GM18861 (cell line): Measurements from ENCODE around the gene CLASP1.
A peak's percentile ranks its signal among the peaks of the same experiment; 100 is the strongest.
"Not testable (repeated sequence)": the region's sequence is repeated elsewhere in the genome, so short reads cannot be mapped to it uniquely, and the experiment has no call there.

Source experiments
- ATAC-seq: cut with Tn5 transposase; IDR thresholded peaks from one replicate; pipeline ENCODE4 v1.9.1; 2021; ENCODE audit not compliant: unreplicated experiment

The CLASP1 gene

DNA sequence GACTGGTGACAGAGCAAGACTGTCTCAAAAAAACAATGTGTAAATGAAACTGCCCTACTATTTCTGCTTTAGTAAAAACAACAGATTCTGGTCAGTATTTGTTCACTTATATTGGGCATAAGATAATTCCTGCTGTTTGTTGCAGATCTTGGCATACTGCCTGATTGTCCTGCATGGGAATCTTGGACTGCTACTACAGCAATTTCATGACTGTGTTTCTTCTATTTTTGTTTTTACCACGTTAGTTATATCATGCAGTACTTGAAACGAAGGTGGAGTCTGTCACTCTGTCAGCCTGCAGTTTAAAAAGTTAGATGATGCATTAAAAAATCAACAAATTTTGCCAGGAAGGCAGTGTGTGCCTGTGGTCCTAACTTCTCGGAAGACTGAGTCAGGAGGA lies 14.2 kb upstream of the CLASP1 start:
- ATAC-seq: no peak

DNA sequence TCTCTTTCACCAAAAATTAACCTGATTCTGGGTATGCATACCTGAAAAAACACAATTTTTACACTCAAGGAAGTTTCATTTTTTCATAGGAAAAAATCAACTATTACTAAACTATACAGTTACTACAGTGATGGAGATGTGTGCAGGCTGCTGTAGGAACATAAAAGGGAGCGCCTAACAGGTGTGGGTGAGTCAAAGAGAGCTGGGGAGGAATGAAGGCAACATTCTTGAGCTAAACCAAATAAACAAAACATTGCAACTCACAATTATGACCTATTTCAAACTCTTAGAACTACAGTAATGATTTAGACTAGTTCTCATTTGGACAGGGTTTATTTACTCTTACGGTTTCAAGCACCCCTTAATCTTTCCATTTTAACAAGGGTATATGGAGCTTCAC lies 13.4 kb upstream of the CLASP1 start:
- ATAC-seq: no peak

DNA sequence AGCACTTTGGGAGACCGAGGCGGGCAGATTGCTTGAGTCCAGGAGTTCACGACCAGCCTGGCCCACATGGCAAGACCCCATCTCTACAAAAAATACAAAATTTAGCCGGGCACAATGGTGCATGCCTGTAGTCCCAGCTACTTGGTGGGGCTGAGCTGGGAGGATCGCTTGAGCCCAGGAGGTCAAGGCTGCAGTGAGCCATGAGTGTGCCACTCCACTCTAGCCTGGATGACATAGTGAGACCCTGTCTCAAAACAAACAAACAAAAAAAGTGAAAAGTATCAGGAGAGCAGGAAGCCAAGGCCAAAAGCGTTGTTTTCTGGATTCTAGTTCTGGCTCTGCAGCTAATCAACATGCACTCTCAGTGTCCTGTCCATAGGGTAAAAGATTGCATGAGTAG lies 10.7 kb upstream of the CLASP1 start:
- ATAC-seq: no peak

DNA sequence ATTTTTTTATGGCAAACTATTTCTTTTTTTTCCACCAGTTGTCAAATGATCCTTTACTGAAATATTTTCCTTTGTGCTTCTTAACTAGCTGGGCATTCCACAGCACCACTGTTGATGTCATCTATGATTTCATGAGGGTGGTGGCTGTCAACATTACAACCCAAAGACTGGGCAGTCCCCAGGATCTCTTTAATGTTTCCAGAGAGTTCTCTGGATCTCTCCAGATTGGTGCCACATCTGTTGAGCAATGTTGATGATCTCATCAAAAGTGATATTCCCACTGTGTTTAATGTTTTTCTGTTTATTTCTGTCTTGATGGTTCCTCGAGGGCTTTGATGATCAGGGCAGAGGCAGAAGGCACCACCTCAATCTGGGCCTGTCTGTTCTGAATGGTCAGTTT lies 9.1 kb upstream of the CLASP1 start:
- ATAC-seq: not testable (repeated sequence)

DNA sequence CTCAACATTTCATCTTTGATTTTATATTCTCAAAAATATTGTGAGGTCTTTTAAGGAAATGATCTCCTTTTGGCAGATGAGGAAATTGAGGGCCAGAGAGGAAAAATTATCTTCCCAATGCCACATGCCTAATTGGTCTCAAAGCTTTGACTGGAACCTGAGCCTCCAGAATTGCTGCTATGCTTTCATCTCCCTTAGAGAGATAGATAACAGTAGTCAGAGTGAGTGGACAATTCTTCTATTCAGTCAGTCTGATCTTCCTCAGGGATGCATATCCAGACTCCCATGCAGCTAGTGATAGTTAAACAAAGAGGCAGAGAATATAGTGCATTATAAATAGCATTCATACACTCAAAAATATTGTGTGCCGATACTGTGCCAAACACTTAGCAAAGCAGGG lies 3.8 kb upstream of the CLASP1 start:
- no peak for ATAC-seq

DNA sequence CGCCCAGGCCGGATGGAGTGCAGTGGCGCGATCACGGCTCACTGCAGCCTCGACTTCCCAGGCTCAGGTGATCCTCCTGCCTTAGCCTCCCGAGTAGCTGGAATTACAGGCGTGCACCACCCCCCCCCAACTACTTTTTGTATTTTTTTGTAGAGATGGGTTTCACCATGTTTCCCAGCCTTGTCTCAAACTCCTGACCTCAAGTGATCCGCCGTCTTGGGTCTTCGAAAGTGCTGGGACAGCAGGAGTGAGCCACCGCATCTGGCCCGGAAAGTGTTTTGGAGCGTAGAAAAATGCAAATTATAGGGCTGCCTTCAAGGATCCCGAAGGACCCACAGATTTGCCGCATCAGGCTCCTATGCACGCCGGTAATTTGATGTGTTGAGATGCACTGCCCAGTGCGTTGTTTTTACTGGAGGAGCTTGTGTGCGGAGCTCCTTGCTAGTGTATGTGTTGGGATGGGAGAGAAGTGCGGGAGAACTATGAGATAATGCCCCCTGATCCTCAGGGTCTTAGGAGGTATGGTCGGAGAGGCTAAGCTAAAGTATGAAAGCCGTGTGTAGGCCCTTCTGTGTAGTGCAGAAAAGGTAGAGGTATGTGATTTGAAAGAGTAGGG lies 1.2 kb upstream of the CLASP1 start:
- ATAC-seq: no peak

DNA sequence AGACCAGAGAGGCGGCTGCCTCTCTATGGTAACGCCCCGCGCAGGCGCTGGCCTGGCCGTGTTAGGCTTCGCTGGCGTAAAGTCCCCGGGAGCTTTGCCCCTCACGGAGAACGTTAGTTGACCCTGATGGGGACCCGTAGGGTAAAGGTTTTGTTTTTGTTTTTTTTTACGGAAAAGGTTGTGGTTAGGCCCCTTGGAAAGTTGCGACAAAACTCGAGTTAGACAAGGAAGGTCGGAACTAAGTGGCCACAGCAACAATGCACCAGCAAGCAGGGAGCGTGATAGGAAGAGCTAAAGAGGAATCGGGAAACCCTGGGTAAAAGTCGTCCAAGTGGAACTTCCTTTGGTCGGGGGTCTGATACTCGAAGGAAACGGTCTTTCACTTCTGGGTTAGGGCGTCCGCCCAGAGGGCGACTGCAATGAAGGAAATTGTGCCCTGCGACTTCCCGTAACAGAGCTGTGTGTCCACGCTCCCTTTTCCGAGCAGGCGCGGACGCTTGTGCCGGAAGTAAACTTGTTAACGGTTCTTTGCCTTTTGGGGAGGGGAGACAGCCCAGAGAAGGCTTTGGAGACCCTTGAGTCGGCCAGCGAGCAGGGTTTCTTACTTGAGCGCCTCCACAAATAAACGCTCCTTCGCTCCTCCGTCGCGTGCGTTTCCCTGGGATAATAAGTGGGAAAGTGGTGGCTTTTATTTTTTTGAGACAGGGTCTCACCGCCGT lies 493 bp upstream of the CLASP1 start:
- ATAC-seq: peak; percentile 88

DNA sequence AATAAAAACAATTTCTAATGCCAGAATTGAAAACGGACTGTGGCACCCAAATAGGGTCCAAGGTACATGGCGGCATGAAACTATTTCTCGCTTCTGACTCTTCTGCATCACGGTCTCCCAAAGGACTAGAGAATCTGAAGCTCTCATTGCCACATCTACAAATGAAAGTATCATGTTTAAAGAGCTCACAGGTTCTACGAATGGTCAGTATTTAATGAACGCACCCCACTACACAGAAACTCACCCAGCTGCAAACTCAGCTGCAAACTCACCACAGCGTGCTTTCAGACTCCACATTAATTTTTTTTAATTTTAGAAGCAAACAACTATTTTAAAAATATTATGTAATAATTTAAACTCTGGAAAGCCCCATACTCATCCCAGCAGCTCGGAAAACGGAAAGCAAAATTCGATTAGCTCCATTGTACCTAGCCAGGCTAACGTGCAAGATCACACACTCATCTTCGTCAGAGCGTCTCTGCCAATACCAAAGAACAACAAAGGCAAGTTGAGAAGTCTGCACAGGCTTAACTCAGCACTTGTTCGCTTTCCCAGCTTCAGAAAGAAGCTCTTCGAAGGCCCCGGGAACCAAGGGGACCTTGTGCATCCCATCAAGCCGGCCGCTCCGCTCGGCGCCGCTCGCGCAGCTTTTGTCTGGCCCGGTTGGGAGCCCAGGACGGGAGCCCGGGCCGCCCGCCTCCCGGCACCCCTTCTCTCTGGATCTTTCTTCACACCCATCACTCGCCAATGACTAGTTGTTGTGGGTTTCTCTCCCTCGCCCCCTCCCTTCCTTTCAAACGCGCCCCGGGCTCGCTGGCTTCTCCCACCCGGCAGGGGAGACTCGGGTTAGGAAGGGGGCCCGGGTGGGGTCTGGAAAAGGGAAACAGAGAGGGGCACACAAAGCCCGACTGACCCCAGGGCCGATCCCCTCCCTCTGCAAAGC lies 785 bp downstream of the CLASP1 start:
- peak; percentile 19 for ATAC-seq

DNA sequence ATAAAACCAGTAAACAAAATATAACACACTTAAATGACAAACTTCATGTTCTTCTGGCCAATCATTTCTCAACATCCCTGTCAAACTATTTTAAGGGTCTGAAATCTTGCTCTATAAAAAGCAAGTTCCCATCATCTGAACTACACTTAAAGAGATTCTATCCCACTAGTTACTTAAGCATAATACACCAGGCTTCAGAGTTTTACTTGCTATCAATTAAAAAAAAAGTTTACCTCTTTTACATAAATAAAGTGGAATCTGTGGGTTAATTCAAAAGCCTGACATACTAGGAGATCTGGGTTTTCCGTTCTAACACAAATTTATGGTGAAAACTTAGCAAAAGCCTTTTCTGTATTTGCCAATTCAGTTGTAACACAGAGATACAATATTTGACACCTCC lies 1.9 kb downstream of the CLASP1 start:
- no peak for ATAC-seq

- no peak for ATAC-seq
Observed at GRCh38 chr2:121644715-121645114, 4.5 kb downstream of the CLASP1 start.

DNA sequence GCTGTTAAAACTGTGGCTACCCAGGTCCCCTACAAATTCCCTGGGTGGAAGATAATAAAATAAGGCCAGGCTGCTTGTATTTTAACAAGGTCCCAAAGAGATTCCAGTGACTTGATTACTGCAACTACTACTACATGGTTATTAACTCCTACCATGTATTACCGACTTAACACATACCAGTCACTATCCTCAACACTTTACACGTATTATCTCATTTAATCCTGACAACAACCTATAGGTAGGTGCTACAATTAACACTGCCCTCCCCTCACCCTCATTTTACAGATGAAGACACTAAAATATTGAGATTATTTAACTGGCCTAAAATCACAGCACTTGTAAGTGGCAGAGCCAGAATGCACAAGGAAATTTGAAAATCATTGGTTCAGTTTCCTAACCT lies 5.4 kb downstream of the CLASP1 start:
- no peak for ATAC-seq

DNA sequence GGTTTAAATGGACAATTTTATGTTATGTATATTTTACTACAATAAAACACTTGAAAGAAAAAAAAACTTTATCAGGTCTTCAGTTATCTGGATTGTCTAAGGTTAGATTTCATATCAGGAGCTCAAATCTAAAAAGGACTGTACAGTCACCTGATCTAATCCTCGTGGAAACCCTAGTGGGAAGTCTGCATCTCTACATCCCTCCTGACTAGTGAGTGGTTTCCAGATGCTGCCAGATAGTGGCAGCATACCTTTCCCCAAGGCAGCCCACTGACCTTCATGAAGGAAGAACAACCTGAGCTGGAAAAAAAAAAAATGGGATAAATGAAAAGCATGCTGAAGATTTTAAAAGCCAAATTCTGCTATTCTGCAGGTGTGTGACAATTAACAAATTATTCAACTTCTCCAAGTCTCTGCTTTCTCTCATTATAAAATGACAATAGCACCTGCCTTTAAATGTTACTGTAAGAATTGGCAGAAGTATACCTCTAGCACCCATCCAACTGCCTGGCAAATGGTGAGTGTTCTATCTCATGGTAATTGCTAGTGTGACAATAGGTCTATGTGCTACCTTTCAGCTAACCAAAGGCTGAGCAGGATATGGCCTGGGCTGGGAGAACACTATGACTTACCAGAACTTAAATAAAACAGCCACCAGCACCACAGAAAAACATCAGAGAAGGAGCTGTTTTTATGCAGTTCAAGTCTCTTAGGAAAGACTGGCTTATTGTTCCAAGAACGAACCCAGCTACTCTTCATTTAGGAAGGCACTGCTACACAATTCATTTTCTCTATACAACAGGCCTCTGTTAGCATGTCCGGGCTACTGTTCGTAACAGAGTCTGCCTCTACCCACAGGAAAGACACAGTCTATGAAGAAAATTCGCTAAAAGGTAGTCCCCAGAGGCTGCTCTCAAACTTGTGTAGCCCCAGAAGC lies 8.6 kb downstream of the CLASP1 start:
- ATAC-seq: no peak

GRCh38 chr2:121639846-121640245 lies 9.4 kb downstream of the CLASP1 start:
- not testable (repeated sequence) for ATAC-seq

DNA sequence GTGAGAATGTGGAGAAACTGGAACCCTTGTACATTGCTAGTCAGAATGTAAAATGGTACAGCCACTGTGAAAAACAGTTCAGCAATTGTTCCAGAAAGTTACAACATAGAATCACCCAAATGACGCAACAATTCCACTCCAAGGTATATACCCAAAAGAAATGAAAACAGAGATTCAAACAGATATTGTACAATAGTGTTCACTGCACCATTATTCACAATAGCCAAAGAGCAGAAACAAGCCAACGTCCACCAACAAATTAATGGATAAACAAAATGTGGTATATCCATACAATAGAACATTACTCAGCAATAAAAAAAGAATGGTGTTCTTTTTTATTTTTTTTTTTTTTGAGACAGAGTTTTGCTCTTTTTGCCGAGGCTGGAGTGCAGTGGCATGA lies 10.9 kb downstream of the CLASP1 start:
- ATAC-seq: no peak

GRCh38 chr2:121635371-121635770 lies 13.9 kb downstream of the CLASP1 start:
- ATAC-seq: no peak

- ATAC-seq: no peak
Observed at GRCh38 chr2:121634354-121635307, 14.6 kb downstream of the CLASP1 start.

- ATAC-seq: no peak
Observed at GRCh38 chr2:121633463-121633862, 15.8 kb downstream of the CLASP1 start.

- ATAC-seq: no peak
Observed at GRCh38 chr2:121627525-121628050, 21.7 kb downstream of the CLASP1 start.

- ATAC-seq: no peak
Observed at GRCh38 chr2:121626777-121627524, 22.3 kb downstream of the CLASP1 start.
